SHP77 (cell line): Measurements from ENCODE around the gene MTAP.

Experiments used
- DNase-seq, 2 experiments: peaks; one replicate each; lab custom pipeline; 2025; lab: John Stamatoyannopoulos, UW

MTAP gene

GRCh38 chr9:21802418-21803000 is at the start of gene MTAP:
MTAP (plus strand) TSS chr9:21802636; CDS start chr9:21802749, 113 bp downstream.
- DNase-seq, result peak; percentile 81 to 89

GRCh38 chr9:21753523-21753922 is 48.9 kb upstream of the MTAP start:
- no peak for DNase-seq

GRCh38 chr9:21754741-21755140 is 47.7 kb upstream of the MTAP start:
- no peak for DNase-seq

GRCh38 chr9:21758540-21758939 is 43.9 kb upstream of the MTAP start:
- no peak for DNase-seq

GRCh38 chr9:21761309-21761901 is 41.0 kb upstream of the MTAP start:
- no peak for DNase-seq

- no peak for DNase-seq
Measured at GRCh38 chr9:21762064-21762463, 40.4 kb upstream of the MTAP start.

- DNase-seq, result no peak
Measured at GRCh38 chr9:21764846-21765245, 37.6 kb upstream of the MTAP start.

- DNase-seq, result no peak
Measured at GRCh38 chr9:21766096-21766495, 36.3 kb upstream of the MTAP start.

- DNase-seq, result no peak
Measured at GRCh38 chr9:21770871-21771560, 31.4 kb upstream of the MTAP start.

GRCh38 chr9:21777701-21778100 is 24.7 kb upstream of the MTAP start:
- DNase-seq, result no peak

GRCh38 chr9:21778304-21778703 is 24.1 kb upstream of the MTAP start:
- DNase-seq, result no peak

GRCh38 chr9:21779397-21779796 is 23.0 kb upstream of the MTAP start:
- no peak for DNase-seq

- DNase-seq, result no peak
Measured at GRCh38 chr9:21781656-21782055, 20.8 kb upstream of the MTAP start.

GRCh38 chr9:21782205-21782604 is 20.2 kb upstream of the MTAP start:
- DNase-seq, result no peak

- no peak for DNase-seq
Measured at GRCh38 chr9:21788752-21789151, 13.7 kb upstream of the MTAP start.

- peak; percentile 47 to 63 for DNase-seq
Measured at GRCh38 chr9:21789541-21790037, 12.8 kb upstream of the MTAP start.

GRCh38 chr9:21795483-21795882 is 7.0 kb upstream of the MTAP start:
- DNase-seq, result no peak

GRCh38 chr9:21796768-21797167 is 5.7 kb upstream of the MTAP start:
- no peak for DNase-seq

GRCh38 chr9:21800931-21801682 is 1.3 kb upstream of the MTAP start:
- DNase-seq, result no peak

- DNase-seq, result peak; percentile 65 to 73
Measured at GRCh38 chr9:21801683-21802417, 586 bp upstream of the MTAP start.

- no peak for DNase-seq
Measured at GRCh38 chr9:21803649-21804048, 1.2 kb downstream of the MTAP start.

- DNase-seq, result no peak
Measured at GRCh38 chr9:21804331-21804730, 1.9 kb downstream of the MTAP start.
